HEK293 (cell line): ENCODE results near the gene SLX9.

Experiments used
- CTCF ChIA-PET: fragments of 350-600 bp; formaldehyde crosslinking; extraction: SDS; loops from one replicate; lab custom pipeline; 2021; ENCODE audit warnings: antibody characterized with exemption; lab: Yijun Ruan, JAX
- POLR2A ChIA-PET: fragments of 300-600 bp; formaldehyde crosslinking; extraction: SDS; loops from one replicate; lab custom pipeline; 2020; ENCODE audit warnings: antibody characterized with exemption, inconsistent platforms; lab: Yijun Ruan, JAX
- H3K27ac ChIP-seq: fragments of 200-500 bp; sonication (Bioruptor generic); 2 replicates; pipeline ENCODE4 v1.5.1; 2014; ENCODE audit warnings: low read depth, low read length, control low read depth, inconsistent platforms; ENCODE audit errors: extremely low read depth
- H3K36me3 ChIP-seq, 2 experiments: fragments of 200-500 bp in 1 of 2; sonication (Bioruptor generic) in 1 of 2; 1 replicate in 1 of 2; 2 replicates in 1 of 2; pipeline ENCODE4 v1.5.1; 2014 to 2017; ENCODE audit warnings: inconsistent platforms in 2 of 2, low read length in 2 of 2; ENCODE audit not compliant: control insufficient read depth in 2 of 2, insufficient read depth in 1 of 2
- H3K4me1 ChIP-seq: fragments of 200-500 bp; sonication (Bioruptor generic); 2 replicates; pipeline ENCODE4 v1.5.1; 2014; ENCODE audit warnings: mild to moderate bottlenecking, low read length, inconsistent platforms; ENCODE audit not compliant: control insufficient read depth, insufficient read depth
- H3K4me3 ChIP-seq: 2 replicates; pipeline ENCODE4 v1.5.1; 2011; ENCODE audit warnings: low read depth, mild to moderate bottlenecking, control low read depth, low read length, moderate library complexity
- H3K9me3 ChIP-seq: fragments of 200-500 bp; sonication (Bioruptor generic); 2 replicates; pipeline ENCODE4 v1.5.1; 2014; ENCODE audit warnings: low read depth, low read length, inconsistent platforms; ENCODE audit not compliant: control insufficient read depth, insufficient read depth
- AEBP2 ChIP-seq: fragments of 450-650 bp; formaldehyde crosslinking; IDR thresholded peaks from 2 replicates; pipeline ENCODE4 v1.5.1; 2016; ENCODE audit warnings: missing biosample characterization, missing genetic modification characterization, borderline replicate concordance
- BCL11A ChIP-seq: fragments of 450-650 bp; formaldehyde crosslinking; IDR thresholded peaks from 2 replicates; pipeline ENCODE4 v1.5.1; 2016; ENCODE audit warnings: low read depth, missing biosample characterization, missing genetic modification characterization
- GLI4 ChIP-seq: fragments of 450-650 bp; formaldehyde crosslinking; IDR thresholded peaks from 2 replicates; pipeline ENCODE4 v1.5.1; 2016; ENCODE audit warnings: missing biosample characterization, missing genetic modification characterization
- HOXC10 ChIP-seq: sonication (generic); formaldehyde crosslinking; IDR thresholded peaks from 2 replicates; pipeline ENCODE4 v1.8.1; 2023; ENCODE audit warnings: mild to moderate bottlenecking, missing genetic modification reagents
- PATZ1 ChIP-seq: fragments of 450-650 bp; formaldehyde crosslinking; IDR thresholded peaks from 2 replicates; pipeline ENCODE4 v1.5.1; 2016; ENCODE audit warnings: missing biosample characterization, missing genetic modification characterization
- PRDM2 ChIP-seq: fragments of 450-650 bp; formaldehyde crosslinking; IDR thresholded peaks from 2 replicates; pipeline ENCODE4 v1.5.1; 2016; ENCODE audit warnings: missing biosample characterization, missing genetic modification characterization, borderline replicate concordance
- PRDM6 ChIP-seq: fragments of 450-650 bp; formaldehyde crosslinking; IDR thresholded peaks from 2 replicates; pipeline ENCODE4 v1.5.1; 2017; ENCODE audit warnings: missing biosample characterization, missing genetic modification characterization
- SP2 ChIP-seq: fragments of 450-650 bp; formaldehyde crosslinking; IDR thresholded peaks from 2 replicates; pipeline ENCODE4 v1.5.1; 2016; ENCODE audit warnings: missing biosample characterization, missing genetic modification characterization
- ZBTB10 ChIP-seq: fragments of 450-650 bp; formaldehyde crosslinking; IDR thresholded peaks from 2 replicates; pipeline ENCODE4 v1.5.1; 2016; ENCODE audit warnings: missing biosample characterization, missing genetic modification characterization
- ZBTB20 ChIP-seq: fragments of 450-650 bp; formaldehyde crosslinking; IDR thresholded peaks from 2 replicates; pipeline ENCODE4 v1.5.1; 2016; ENCODE audit warnings: missing biosample characterization, missing genetic modification characterization
- ZBTB8A ChIP-seq: fragments of 450-650 bp; formaldehyde crosslinking; IDR thresholded peaks from 2 replicates; pipeline ENCODE4 v1.5.1; 2016; ENCODE audit warnings: missing biosample characterization, missing genetic modification characterization
- ZNF341 ChIP-seq: fragments of 450-650 bp; formaldehyde crosslinking; IDR thresholded peaks from 2 replicates; pipeline ENCODE4; 2016; ENCODE audit warnings: low read depth, missing biosample characterization, missing genetic modification characterization
- ZNF37A ChIP-seq: fragments of 450-650 bp; IDR thresholded peaks from 2 replicates; pipeline ENCODE4 v1.5.1; 2018; ENCODE audit warnings: missing biosample characterization, missing genetic modification characterization
- ZNF558 ChIP-seq: fragments of 450-650 bp; formaldehyde crosslinking; IDR thresholded peaks from 2 replicates; pipeline ENCODE4 v1.5.1; 2016; ENCODE audit warnings: missing biosample characterization, missing genetic modification characterization
- ZNF610 ChIP-seq: fragments of 450-650 bp; formaldehyde crosslinking; IDR thresholded peaks from 2 replicates; pipeline ENCODE4 v1.5.1; 2016; ENCODE audit warnings: missing biosample characterization, missing genetic modification characterization, borderline replicate concordance
- ZNF623 ChIP-seq: fragments of 450-650 bp; formaldehyde crosslinking; IDR thresholded peaks from 2 replicates; pipeline ENCODE4 v1.5.1; 2016; ENCODE audit warnings: missing biosample characterization, missing genetic modification characterization
- ZNF776 ChIP-seq: fragments of 450-650 bp; formaldehyde crosslinking; IDR thresholded peaks from 2 replicates; pipeline ENCODE4 v1.5.0; 2017; ENCODE audit warnings: missing biosample characterization, missing genetic modification characterization, borderline replicate concordance
- ZNF843 ChIP-seq: fragments of 450-650 bp; formaldehyde crosslinking; IDR thresholded peaks from 2 replicates; pipeline ENCODE4 v1.5.1; 2016; ENCODE audit warnings: missing biosample characterization, missing genetic modification characterization

The SLX9 gene

GRCh38 chr21:44940116-44940631, 345 bp downstream of the SLX9 start (continued):
- TF ChIP-seq ZNF843 (tag by site-specific recombination) (no peak), ZBTB20 (tag by site-specific recombination) (no peak), ZBTB10 (tag by site-specific recombination) (peak; percentile 29; the same call in 1 of the 2 replicates), PRDM2 (tag by site-specific recombination) (no peak), ZNF776 (tag by site-specific recombination) (no peak)
- TF ChIP-seq, all 188 proteins: peak for 9

- H3K9me3 ChIP-seq: no peaks in the 10 kb centered on the region
- H3K36me3 ChIP-seq: peaks cover 3 to 51% of the 10 kb centered on the region in 2 experiments; a peak in 2 of 3 replicates
- no peak overlapping the region for H3K27ac ChIP-seq
- H3K4me3 ChIP-seq: no peak overlapping the region
- POLR2A ChIA-PET: no interaction called here
- no peak for TF ChIP-seq BCL11A
- TF ChIP-seq HOXC10: no peak
- no peak for TF ChIP-seq ZNF558
- no peak for TF ChIP-seq ZNF341 (tag by site-specific recombination)
- TF ChIP-seq SP2: no peak
- TF ChIP-seq, all 188 proteins: peak for 0
- CTCF ChIA-PET: interaction anchor here (0.6 to 15.2 kb wide), 6 partner anchors 8 to 431 kb away, joined by 3 to 333 read pairs (median 5); no protein-coding TSS in a partner anchor
- H3K4me1 ChIP-seq: peaks cover 11% of the 10 kb centered on the region; the same call in 1 of the 2 replicates
Observed at GRCh38 chr21:44941567-44941966, 1.7 kb downstream of the SLX9 start.

- ChIA-PET CTCF (interaction anchor here (0.6 to 15.2 kb wide), 5 partner anchors 131 to 196 kb away, joined by 3 to 333 read pairs (median 4); no protein-coding TSS in a partner anchor), POLR2A (no interaction called here)
- H3K4me3 ChIP-seq: no peak overlapping the region
- H3K27ac ChIP-seq: no peak overlapping the region
- H3K4me1 ChIP-seq: peaks cover 11% of the 10 kb centered on the region; the same call in 1 of the 2 replicates
- H3K9me3 ChIP-seq: no peaks in the 10 kb centered on the region
- H3K36me3 ChIP-seq: peaks cover 3 to 61% of the 10 kb centered on the region in 2 experiments; a peak in 2 of 3 replicates
- TF ChIP-seq PRDM6 (tag by site-specific recombination): no peak
- TF ChIP-seq ZNF37A (tag by site-specific recombination): no peak
- no peak for TF ChIP-seq PATZ1 (tag by site-specific recombination)
- no peak for TF ChIP-seq GLI4 (tag by site-specific recombination)
- no peak for TF ChIP-seq ZNF623 (tag by site-specific recombination)
- TF ChIP-seq ZNF610: no peak
- no peak for TF ChIP-seq ZBTB8A
- no peak for TF ChIP-seq AEBP2 (tag by site-specific recombination)
Observed at GRCh38 chr21:44942566-44942965, 2.7 kb downstream of the SLX9 start.
